Left lung (tissue), 10 donors: ENCODE results near the gene ANO3. TPM values are rescaled to one million over a fixed set of nuclear protein-coding genes. Genes with fewer than 3 reads are reported as not detected.

Experiments used
- ATAC-seq: fragments of 200-7000 bp; cut with Tn5 transposase; one replicate; pipeline ENCODE4 v1.9.1; 2020; ENCODE audit warnings: moderate library complexity
- DNase-seq, 4 donors: peaks; one replicate each; pipeline ENCODE4 v3.0.0-alpha.2; 2013 to 2020
- H3K27ac ChIP-seq, 2 donors: fragments of 200-600 bp; sonication (generic) in 1 of 2; one replicate each; pipeline versions ENCODE4 v1.5.0 to v1.8.0; 2020 to 2021
- H3K27me3 ChIP-seq, 2 donors: fragments of 200-600 bp; sonication (generic) in 1 of 2; one replicate each; pipeline versions ENCODE4 v1.5.0 to v1.8.0; 2020 to 2021
- H3K36me3 ChIP-seq, 2 donors: fragments of 200-600 bp; sonication (generic) in 1 of 2; one replicate each; pipeline versions ENCODE4 v1.5.0 to v1.8.0; 2020 to 2021
- H3K4me1 ChIP-seq, 2 donors: fragments of 200-600 bp; one replicate each; pipeline ENCODE4 v1.8.0; 2021
- H3K4me3 ChIP-seq, 2 donors: fragments of 200-600 bp; sonication (generic) in 1 of 2; one replicate each; pipeline versions ENCODE4 v1.5.0 to v1.8.0; 2020 to 2021; ENCODE audit warnings: mild to moderate bottlenecking in 1 of 2
- H3K9me3 ChIP-seq, 2 donors: fragments of 200-600 bp; sonication (generic) in 1 of 2; one replicate each; pipeline versions ENCODE4 v1.5.0 to v1.8.0; 2020 to 2021
- CTCF ChIP-seq, 2 donors: fragments of 200-600 bp; sonication (generic) in 1 of 2; IDR thresholded peaks; one replicate each; pipeline versions ENCODE4 v1.5.0 to v1.8.0; 2021; ENCODE audit warnings: antibody characterized with exemption in 2 of 2
- intact Hi-C, 2 donors: fragments of 100-400 bp; cut with DNase I; formaldehyde crosslinking; loops; one replicate each; pipeline versions ENCODE4 v1.11.2 to v1.14.2; 2022
- polyA plus RNA-seq, 6 donors: library from polyadenylated mRNA; unstranded; fragments of 120-200 nt; gene quantifications; one replicate each; pipeline ENCODE4 v1.2.1, GENCODE V29; 2013; ENCODE audit not compliant: insufficient read length in 6 of 6
- total RNA-seq, 2 donors: library from RNA; stranded (reverse); fragmentation: NEBNext Ultra II Directional; extraction: Animal tissue kit (Norgen Biotek cat#: 25700); gene quantifications; one replicate each; pipeline ENCODE4 v1.2.1, GENCODE V29; 2021
- donor health status: DM: no; HTN: yes; CAD: no.
- donor health status: DM: no; HTN: no; CAD: no.

Gene ANO3
- total and polyA plus RNA-seq, 8 donors: 0.31 to 1.4 (median 0.56) TPM

GRCh38 chr11:26599876-26600434 is 268.0 kb downstream of the ANO3 start:
- no peak for TF ChIP-seq CTCF (IDR thresholded peaks at IDR 0.05)

GRCh38 chr11:26607725-26608506 is 276.0 kb downstream of the ANO3 start:
- intact Hi-C loops: no loop called here
- no peak overlapping the region for H3K27ac ChIP-seq
- H3K27me3 ChIP-seq: no peaks in the 10 kb centered on the region
- H3K9me3 ChIP-seq: peaks cover 0 to 8% of the 10 kb centered on the region in 2 donors
- H3K4me1 ChIP-seq: no peaks in the 10 kb centered on the region
- no peaks in the 10 kb centered on the region for H3K36me3 ChIP-seq
- no peak for DNase-seq
- ATAC-seq: no peak
- TF ChIP-seq CTCF (IDR thresholded peaks at IDR 0.05): no peak
- no peak overlapping the region for H3K4me3 ChIP-seq

More at GRCh38 chr11:26599876-26600434, 268.0 kb downstream of the ANO3 start:
- Histone ChIP-seq H3K27me3 (no peaks in the 10 kb centered on the region), H3K9me3 (peaks cover 0 to under 1% of the 10 kb centered on the region in 2 donors), H3K36me3 (no peaks in the 10 kb centered on the region), H3K4me1 (no peaks in the 10 kb centered on the region), H3K27ac (no peak overlapping the region), H3K4me3 (no peak overlapping the region)
- DNase-seq (no peak), ATAC-seq (no peak)
- intact Hi-C loops: no loop called here

GRCh38 chr11:26608507-26609146 is 276.7 kb downstream of the ANO3 start:
- DNase-seq (no peak), ATAC-seq (no peak)
- Histone ChIP-seq H3K27me3 (no peaks in the 10 kb centered on the region), H3K4me3 (no peak overlapping the region), H3K9me3 (peaks cover 0 to 11% of the 10 kb centered on the region in 2 donors), H3K4me1 (no peaks in the 10 kb centered on the region), H3K27ac (no peak overlapping the region), H3K36me3 (no peaks in the 10 kb centered on the region)
- TF ChIP-seq CTCF (IDR thresholded peaks at IDR 0.05): no peak
- intact Hi-C loops: no loop called here

- H3K9me3 ChIP-seq: peaks cover 0 to 4% of the 10 kb centered on the region in 2 donors
- H3K4me1 ChIP-seq: no peaks in the 10 kb centered on the region
- H3K36me3 ChIP-seq: no peaks in the 10 kb centered on the region
- DNase-seq: no peak
- H3K27ac ChIP-seq: no peak overlapping the region
- no peak for TF ChIP-seq CTCF (IDR thresholded peaks at IDR 0.05)
- no peak for ATAC-seq
- no peak overlapping the region for H3K4me3 ChIP-seq
- H3K27me3 ChIP-seq: no peaks in the 10 kb centered on the region
- intact Hi-C loops: no loop called here
Observed at GRCh38 chr11:26613759-26614158, 281.8 kb downstream of the ANO3 start.

- intact Hi-C loops: no loop called here
- DNase-seq (no peak), ATAC-seq (no peak)
- H3K4me1 ChIP-seq: no peaks in the 10 kb centered on the region
- no peak for TF ChIP-seq CTCF (IDR thresholded peaks at IDR 0.05)
- H3K36me3 ChIP-seq: no peaks in the 10 kb centered on the region
- H3K9me3 ChIP-seq: peaks cover 0 to 3% of the 10 kb centered on the region in 2 donors
- no peak overlapping the region for H3K4me3 ChIP-seq
- H3K27ac ChIP-seq: no peak overlapping the region
- H3K27me3 ChIP-seq: no peaks in the 10 kb centered on the region
Observed at GRCh38 chr11:26618441-26618840, 286.5 kb downstream of the ANO3 start.
